HG03139 (cell line): ENCODE results near the gene RPS26.
"Not testable (repeated sequence)": the region's sequence is repeated elsewhere in the genome, so short reads cannot be mapped to it uniquely, and the experiment has no call there.

ENCODE experiments used
- ATAC-seq: cut with Tn5 transposase; IDR thresholded peaks from one replicate; pipeline ENCODE4 v1.9.1; 2021; ENCODE audit not compliant: unreplicated experiment

RPS26 gene

DNA sequence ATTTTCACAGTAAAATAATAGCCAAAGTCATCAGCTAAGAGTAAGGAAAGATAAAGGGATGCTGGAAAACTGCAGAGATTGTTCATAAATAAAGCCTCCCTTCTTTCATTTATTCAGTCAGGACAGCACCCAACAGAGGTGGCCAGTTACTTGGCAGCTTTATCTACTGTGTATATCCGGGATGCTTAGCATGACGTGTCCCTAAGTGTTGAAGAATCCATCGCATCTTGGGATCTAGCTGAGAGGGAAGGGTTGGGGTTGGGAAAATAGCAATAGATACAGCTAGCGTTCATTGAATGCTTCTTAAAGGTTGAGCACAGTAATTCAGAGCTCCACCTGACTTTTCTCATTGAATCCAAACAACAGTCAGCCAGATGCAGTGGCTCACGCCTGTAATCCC lies 32.7 kb downstream of the RPS26 start:
- no peak for ATAC-seq

DNA sequence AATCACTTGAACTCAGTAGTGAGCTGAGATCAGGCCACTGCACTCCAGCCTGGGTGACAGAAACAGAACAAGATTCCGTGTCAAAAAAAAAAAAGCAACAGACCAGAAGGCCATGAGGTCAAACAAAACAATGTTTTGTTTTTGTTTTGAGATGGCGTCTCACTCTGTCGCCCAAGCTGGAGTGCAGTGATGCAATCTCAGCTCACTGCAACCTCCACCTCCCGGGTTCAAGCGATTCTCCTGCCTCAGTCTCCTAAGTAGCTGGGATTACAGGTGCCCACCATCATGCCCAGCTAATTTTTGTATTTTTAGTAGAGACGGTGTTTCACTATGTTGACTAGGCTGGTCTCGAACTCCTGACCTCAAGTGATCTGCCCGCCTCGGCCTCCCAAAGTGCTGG lies 36.2 kb downstream of the RPS26 start:
- ATAC-seq: not testable (repeated sequence)

DNA sequence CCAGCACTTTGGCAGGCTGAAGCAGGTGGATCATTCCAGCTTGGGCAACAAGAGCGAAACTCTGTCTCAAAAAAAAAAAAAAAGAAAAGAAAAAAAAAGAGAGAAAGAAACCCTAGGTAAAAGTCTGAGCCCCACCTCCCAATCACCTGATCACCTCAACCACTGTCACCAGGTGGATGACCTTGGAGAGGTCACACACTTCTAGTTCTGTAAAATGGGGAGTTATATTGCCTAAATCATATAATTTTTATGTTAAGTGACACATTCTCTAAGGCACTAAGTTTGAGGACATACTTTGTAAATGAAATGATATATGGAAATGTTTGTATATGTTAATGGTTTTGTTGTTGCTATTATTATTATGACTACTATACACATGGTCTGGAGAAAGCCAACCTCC lies 36.7 kb downstream of the RPS26 start:
- no peak for ATAC-seq

DNA sequence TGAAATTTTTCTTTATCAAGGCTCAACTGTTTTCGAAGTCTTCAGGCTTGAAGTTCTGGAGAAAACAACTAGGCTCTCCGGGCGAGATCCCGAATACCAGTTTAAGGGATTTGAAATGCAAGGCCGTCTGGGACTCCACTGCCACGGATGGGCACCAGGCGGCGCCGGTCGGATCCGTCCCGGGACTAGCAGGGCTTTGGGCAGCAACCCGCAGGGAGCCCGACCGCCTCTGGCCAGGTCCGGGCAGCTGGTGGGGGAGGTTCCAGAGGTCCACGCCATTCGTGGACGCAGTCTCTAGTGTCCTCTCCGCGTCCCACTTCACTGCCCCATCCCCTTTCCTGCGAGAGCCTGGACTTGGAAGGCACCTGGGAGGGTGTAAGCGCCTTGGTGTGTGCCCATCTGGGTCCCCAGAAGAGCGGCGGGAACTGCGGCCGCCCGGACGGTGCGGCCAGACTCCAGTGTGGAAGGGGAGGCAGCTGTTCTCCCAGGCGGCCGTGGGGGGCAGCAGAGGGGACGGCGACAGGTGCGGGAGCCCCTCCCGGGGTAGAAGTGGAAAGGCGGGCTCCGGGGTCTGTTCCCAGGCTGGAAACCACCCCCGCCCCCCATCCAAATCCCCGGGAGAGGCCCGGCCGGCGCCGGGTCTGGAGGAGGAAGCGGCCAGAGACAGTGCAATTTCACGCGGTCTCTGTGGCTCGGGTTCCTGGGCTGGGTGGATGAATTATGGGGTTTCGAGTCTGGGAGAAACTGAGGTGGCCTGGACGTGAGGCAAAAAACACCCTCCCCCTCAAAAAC lies 37.4 kb downstream of the RPS26 start:
- ATAC-seq: peak; percentile 57

DNA sequence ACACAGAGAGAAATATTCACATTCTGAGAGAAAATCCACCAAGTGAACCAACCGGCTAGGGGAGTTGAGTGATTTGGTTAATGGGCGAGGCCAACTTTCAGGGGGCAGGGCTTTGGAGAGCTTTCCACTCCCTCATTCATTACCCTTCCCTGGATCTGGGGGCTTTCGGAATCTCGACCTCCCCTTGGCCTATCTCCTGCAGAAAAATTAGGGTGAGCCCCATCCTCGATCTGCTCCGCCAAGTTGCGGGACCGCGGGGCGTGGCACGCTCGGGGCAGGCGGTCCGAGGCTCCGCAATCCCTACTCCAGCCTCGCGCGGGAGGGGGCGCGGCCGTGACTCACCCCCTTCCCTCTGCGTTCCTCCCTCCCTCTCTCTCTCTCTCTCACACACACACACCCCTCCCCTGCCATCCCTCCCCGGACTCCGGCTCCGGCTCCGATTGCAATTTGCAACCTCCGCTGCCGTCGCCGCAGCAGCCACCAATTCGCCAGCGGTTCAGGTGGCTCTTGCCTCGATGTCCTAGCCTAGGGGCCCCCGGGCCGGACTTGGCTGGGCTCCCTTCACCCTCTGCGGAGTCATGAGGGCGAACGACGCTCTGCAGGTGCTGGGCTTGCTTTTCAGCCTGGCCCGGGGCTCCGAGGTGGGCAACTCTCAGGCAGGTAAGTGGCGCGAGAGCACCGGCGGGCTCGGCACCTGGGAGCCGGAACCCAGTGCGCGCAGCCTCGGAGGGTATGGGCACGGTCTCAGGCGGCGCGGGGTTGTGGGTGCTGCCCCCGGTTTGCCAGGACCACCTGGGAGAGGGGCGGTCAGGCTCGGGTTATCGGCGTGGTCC lies 38.2 kb downstream of the RPS26 start, which contains the start of gene ERBB3:
Gene ERBB3, plus strand, starts transcription at position 443 of the 833 bp plus-strand sequence. Its CDS starts 136 bp downstream, at position 579.
- ATAC-seq: no peak

DNA sequence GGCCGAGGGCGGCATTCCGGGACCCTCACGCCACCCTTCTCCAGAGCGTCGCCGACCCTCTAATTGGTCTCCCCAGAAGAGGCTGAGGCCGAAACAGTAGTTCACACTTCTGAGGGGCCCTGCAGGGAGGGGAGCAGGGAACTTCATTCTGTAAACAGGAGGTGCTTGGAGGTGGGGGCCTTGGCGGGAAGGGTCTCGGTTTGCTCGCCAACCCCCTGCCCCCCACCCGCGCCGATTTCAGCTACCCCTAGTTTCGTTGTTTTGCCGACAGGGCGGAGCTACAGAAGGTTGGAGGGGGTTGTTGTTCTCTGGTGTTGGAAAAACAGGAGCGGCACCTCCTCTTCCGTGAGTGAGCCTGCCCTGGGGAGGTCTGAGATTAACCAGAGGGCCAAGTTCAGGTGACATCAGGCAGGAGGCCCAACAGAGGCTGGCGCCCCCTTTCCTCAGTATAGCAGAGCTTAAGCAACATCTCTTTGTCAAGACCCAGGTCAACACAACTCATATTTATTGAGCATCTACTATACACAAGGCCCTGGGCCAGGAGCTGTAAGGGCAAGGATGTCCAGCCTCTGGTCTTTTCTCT lies 38.9 kb downstream of the RPS26 start:
- no peak for ATAC-seq

DNA sequence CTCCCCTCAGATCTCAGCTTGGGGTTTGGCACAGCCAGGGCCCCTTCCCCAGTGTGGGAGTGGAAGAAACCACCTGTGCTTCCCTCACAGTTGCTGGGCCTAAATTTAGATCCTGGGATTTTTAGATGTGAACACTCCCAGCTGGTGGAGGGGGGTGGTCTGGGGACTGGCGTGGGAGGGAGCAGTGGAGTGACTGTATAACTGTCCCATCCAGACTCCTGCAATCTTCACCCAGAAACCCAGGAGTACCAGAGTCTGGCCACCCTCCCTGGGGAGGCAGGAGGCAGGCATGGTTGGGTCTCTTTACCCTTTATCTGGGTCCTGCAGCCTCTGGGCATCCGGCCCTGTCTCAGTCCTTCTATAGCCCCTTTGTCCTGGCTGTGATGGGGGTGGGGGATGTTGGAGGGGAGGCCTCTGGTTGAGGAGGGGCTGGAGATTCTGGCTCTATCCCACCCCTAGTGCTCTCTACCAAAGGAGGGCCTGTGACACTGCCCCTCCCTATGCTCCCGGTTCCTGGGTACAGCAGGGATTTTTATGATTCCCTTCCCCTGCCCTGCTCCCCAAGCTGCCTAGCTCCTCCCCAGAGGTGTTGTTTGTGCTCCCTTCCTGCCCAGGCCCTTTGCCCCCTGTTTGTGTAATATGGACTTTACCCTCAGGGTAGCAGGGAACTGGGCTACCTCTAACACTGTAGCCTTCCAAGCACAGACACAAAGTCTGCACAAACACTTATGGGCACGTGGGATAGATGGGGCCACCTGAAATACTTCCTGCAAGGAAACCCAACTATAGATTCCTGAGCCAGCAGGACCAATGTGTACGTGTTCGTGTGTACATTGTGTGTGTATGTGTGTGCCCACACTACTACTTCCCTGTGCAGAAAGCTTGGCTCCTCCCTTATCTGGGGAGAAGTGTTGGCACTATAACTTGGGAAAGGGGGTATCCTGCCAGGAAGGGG lies 40.0 kb downstream of the RPS26 start:
- no peak for ATAC-seq

DNA sequence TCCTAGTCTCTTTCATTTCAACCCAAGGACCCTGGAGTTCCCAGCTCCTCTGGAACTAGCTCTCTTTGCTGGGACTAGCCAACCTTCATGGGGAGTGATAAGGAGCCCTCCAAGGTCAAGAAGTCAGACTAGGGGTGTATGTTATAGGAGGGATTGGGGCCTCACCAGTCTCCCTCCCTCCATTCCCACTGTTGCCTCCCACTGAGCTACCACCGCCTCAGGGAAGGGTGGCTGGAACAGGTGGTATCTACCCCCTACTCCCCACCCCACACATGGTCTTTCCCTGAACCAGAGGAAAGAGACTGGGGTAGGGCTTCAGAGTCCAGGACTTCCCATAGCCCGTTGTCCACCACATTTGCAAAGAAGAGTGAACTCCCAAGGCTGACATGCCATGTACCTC lies 40.7 kb downstream of the RPS26 start:
- ATAC-seq: no peak

DNA sequence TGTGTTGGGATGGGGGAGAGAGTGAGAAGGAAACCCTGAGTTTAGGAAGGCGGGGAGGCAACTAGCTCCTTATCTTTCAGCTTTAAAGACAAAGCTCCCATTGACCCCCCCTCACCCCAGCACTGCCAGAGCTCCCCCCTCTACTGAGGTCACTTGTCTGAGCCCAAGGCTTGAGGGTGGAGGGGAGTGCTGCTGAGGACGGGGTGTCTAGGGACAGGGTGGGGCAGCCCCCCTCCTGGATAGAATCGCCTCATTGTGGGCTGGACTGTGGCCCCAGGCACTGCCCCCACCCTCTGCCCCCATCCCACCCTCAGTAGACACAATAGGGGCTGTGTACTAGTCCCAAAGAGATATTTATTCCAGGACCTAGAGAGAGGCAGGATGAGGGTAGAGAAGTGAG lies 41.2 kb downstream of the RPS26 start:
- ATAC-seq: no peak

DNA sequence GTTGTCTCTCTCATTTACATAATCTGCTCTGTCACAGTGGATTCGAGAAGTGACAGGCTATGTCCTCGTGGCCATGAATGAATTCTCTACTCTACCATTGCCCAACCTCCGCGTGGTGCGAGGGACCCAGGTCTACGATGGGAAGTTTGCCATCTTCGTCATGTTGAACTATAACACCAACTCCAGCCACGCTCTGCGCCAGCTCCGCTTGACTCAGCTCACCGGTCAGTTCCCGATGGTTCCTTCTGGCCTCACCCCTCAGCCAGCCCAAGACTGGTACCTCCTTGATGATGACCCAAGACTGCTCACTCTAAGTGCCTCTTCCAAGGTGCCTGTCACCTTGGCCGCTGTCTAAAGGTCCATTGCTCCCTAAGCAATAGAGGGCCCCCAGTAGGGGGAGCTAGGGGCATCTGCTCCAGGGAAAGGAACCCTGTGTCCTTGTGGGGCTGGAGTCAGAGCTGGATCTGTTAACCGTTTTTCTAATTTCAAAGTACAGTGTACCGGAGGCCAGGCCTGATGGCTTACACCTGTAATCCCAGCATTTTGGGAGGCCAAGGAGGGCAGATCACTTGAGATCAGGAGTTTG lies 43.3 kb downstream of the RPS26 start:
- ATAC-seq: no peak

DNA sequence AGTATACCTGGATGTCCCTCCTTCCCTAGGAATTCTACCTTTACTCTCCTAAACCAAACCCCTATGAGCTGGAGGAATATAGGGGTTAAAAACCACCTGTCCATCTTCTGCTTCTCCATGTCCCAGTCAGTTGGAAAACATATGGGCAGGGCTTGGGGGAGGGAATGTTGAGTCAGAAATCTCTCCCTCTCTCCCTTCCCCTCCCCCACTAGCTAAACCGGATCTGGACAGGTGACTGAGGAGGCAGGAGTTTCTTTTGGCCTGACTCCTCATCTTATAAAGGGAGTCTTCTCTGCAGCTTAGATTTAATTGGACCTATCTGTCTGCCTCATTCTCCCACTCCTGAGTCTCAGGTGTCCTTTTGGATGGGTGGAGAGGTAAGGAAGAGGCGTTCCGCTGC lies 44.4 kb downstream of the RPS26 start:
- no peak for ATAC-seq

DNA sequence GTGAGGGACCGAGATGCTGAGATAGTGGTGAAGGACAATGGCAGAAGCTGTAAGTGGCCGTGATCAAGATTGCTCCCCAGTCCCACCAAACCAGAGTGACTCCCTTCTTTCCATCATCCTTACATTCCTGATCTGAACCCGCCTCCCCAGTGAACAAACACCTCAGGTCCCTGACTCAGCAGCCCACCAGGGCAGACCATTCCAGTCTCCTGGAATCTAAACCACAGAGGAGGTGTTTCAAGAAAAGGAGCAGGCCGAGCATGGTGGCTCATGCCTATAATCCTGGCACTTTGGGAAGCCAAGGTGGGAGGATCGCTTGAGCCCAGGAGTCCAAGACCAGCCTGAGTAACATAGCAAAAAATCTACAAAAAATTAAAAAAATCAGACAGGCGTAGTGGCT lies 44.9 kb downstream of the RPS26 start:
- no peak for ATAC-seq

DNA sequence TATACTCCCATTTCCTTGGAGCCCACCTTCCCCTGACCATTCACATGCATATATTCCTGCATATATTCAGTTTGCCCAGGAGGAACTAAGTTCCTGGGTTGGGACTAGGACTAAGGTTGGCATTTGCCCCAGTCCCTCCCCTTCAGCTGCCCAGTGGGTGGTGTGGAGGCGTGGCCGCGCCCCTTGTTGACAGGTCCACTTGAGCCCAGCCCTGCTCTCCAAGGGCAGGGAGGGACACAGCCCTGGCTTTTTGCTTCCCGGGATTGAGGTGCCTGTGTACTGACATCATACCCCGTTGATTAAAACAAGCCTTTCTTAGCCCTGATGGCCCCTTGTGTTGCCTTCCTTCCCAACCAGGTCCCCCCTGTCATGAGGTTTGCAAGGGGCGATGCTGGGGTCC lies 45.5 kb downstream of the RPS26 start:
- ATAC-seq: no peak
